Hepatocyte (in vitro differentiated cells): Measurements from ENCODE around the gene DRAXIN.

Source experiments
- CTCF ChIP-seq: fragments of 200-600 bp; sonication (generic); IDR thresholded peaks from 2 replicates; pipeline ENCODE4 v1.5.1; 2016; ENCODE audit warnings: antibody characterized with exemption, mild to moderate bottlenecking; ENCODE audit not compliant: poor library complexity
- EZH2 ChIP-seq: fragments of 200-600 bp; sonication (generic); IDR thresholded peaks from 2 replicates; pipeline ENCODE4 v1.6.1; 2016; ENCODE audit warnings: antibody characterized with exemption, mild to moderate bottlenecking, borderline replicate concordance
- EZH2phosphoT487 ChIP-seq: fragments of 200-600 bp; sonication (generic); IDR thresholded peaks from one replicate; pipeline ENCODE4 v1.6.1; 2018; ENCODE audit warnings: antibody characterized with exemption, mild to moderate bottlenecking, low read depth, moderate library complexity; ENCODE audit not compliant: unreplicated experiment, severe bottlenecking

- TF ChIP-seq EZH2: no peak
- TF ChIP-seq CTCF: no peak
- TF ChIP-seq EZH2phosphoT487: no peak
Observed at GRCh38 chr1:11720033-11720376, 28.5 kb downstream of the DRAXIN start.
